GM12864 (cell line): ENCODE measurements around the gene VCX.
A peak's percentile ranks its signal among the peaks of the same experiment; 100 is the strongest.
"Not testable (repeated sequence)": the region's sequence is repeated elsewhere in the genome, so short reads cannot be mapped to it uniquely, and the experiment has no call there.

Source experiments
- DNase-seq: peaks from one replicate; pipeline ENCODE4 v3.0.0-alpha.2; 2011; ENCODE audit warnings: low read depth
- H3K4me3 ChIP-seq: 2 replicates; pipeline ENCODE4 v1.5.1; 2011; ENCODE audit warnings: mild to moderate bottlenecking, low read depth, low read length, control low read depth
- CTCF ChIP-seq: IDR thresholded peaks from 2 replicates; pipeline ENCODE4 v1.5.1; 2011; ENCODE audit warnings: low read depth, mild to moderate bottlenecking, moderate library complexity, low read length, control low read depth, inconsistent platforms; ENCODE audit errors: missing control alignments

VCX gene

GRCh38 chrX:7842871-7843270, at the start of gene VCX:
VCX (plus strand) TSS chrX:7843171; CDS start chrX:7843204, 33 bp downstream.
- not testable (repeated sequence) for DNase-seq, H3K4me3 ChIP-seq

GRCh38 chrX:7798327-7798726, 44.6 kb upstream of the VCX start:
- TF ChIP-seq CTCF = no peak
- DNase-seq = no peak
- H3K4me3 ChIP-seq = no peak overlapping the region

GRCh38 chrX:7801711-7802110, 41.3 kb upstream of the VCX start:
- no peak overlapping the region for H3K4me3 ChIP-seq
- TF ChIP-seq CTCF = no peak
- no peak for DNase-seq

GRCh38 chrX:7815166-7815805, 27.7 kb upstream of the VCX start:
- no peak for TF ChIP-seq CTCF
- DNase-seq = no peak

GRCh38 chrX:7828594-7828993, 14.4 kb upstream of the VCX start:
- DNase-seq = no peak

More at GRCh38 chrX:7815166-7815805, 27.7 kb upstream of the VCX start:
- H3K4me3 ChIP-seq = no peak overlapping the region

GRCh38 chrX:7841084-7841805, 1.7 kb upstream of the VCX start:
- H3K4me3 ChIP-seq = no peak overlapping the region
- DNase-seq = no peak
- TF ChIP-seq CTCF = no peak

More at GRCh38 chrX:7828594-7828993, 14.4 kb upstream of the VCX start:
- peak; percentile 35 for TF ChIP-seq CTCF
- H3K4me3 ChIP-seq = no peak overlapping the region

GRCh38 chrX:7852166-7852565, 9.2 kb downstream of the VCX start:
- H3K4me3 ChIP-seq = no peak overlapping the region
- DNase-seq = no peak
- no peak for TF ChIP-seq CTCF
